ENCODE results near the gene CCDC43. TPM values are rescaled to one million over a fixed set of nuclear protein-coding genes. Genes with fewer than 3 reads are reported as not detected.
"Not testable (repeated sequence)": the region's sequence is repeated elsewhere in the genome, so short reads cannot be mapped to it uniquely, and the experiment has no call there.

Gene CCDC43
- total RNA-seq, 4 donors from 2014 or later = 9.1 to 18.4 (median 14.4) TPM

GRCh38 chr17:44636562-44636961 lies 53.0 kb downstream of the CCDC43 start:
- TF ChIP-seq CTCF (IDR thresholded peaks at IDR 0.05) (peak in 5 of 6 experiments; percentile 23 to 55 (median 40)), POLR2A (IDR thresholded peaks at IDR 0.05) (no peak)
- no peaks in the 10 kb centered on the region for H3K4me1 ChIP-seq
- H3K36me3 ChIP-seq = no peaks in the 10 kb centered on the region
- no peaks in the 10 kb centered on the region for H3K9me3 ChIP-seq
- no peaks in the 10 kb centered on the region for H3K27me3 ChIP-seq
- H3K4me3 ChIP-seq = no peak overlapping the region
- no peak overlapping the region for H3K27ac ChIP-seq
- DNase-seq = no peak

DNA sequence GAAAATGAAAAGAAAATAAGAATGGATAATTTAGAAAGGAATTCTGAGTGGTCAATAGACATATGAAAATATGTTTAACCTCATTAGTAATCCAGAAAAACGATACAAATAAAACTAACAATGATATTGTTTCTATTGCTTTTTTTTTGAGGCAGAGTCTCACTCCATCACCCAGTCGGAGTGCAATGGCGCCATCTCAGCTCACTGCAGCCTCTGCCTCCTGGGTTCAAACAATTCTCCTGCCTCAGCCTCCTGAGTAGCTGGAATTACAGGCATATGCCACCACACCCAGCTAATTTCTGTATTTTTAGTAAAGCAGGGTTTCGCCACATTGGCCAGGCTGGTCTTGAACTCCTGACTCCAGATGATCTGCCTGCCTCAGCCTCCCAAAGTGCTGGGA lies 55.2 kb downstream of the CCDC43 start:
- DNase-seq, H3K27me3 ChIP-seq, H3K27ac ChIP-seq: not testable (repeated sequence)

GRCh38 chr17:44633998-44634397 lies 55.6 kb downstream of the CCDC43 start:
- H3K27me3 ChIP-seq = no peaks in the 10 kb centered on the region
- no peaks in the 10 kb centered on the region for H3K9me3 ChIP-seq
- H3K4me3 ChIP-seq = no peak overlapping the region
- TF ChIP-seq CTCF (IDR thresholded peaks at IDR 0.05) (no peak), POLR2A (IDR thresholded peaks at IDR 0.05) (no peak)
- H3K4me1 ChIP-seq = no peaks in the 10 kb centered on the region
- H3K36me3 ChIP-seq = no peaks in the 10 kb centered on the region
- H3K27ac ChIP-seq = no peak overlapping the region
- DNase-seq = no peak

More for the DNA sequence above, 55.2 kb downstream of the CCDC43 start:
- not testable (repeated sequence) for H3K9me3 ChIP-seq, H3K4me3 ChIP-seq, H3K36me3 ChIP-seq, H3K4me1 ChIP-seq

DNA sequence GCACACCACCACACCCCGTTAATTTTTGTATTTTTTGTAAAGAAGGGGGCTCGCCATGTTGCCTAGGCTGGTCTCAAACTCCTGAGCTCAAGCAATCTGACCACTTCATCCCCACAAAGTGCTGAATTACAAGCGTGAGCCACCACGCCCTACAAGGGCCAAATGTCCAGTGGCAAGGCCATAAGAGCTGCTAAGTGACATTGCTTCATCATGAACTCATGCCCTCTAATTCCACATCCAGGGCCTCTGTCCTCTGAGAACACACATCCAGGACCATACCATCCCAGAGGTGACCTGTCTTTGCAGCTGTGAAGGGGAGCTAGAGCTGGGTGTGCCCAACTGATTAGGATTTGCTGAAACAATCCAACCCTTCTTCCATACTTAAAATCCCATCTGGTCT lies 58.9 kb downstream of the CCDC43 start:
- Histone ChIP-seq H3K36me3 (no peaks in the 10 kb centered on the region), H3K4me1 (no peaks in the 10 kb centered on the region), H3K27me3 (no peaks in the 10 kb centered on the region), H3K27ac (no peak overlapping the region), H3K4me3 (no peak overlapping the region), H3K9me3 (no peaks in the 10 kb centered on the region)
- no peak for DNase-seq
- TF ChIP-seq POLR2A (IDR thresholded peaks at IDR 0.05) (no peak), CTCF (IDR thresholded peaks at IDR 0.05) (no peak)

- Histone ChIP-seq H3K4me1 (no peaks in the 10 kb centered on the region), H3K27ac (no peak overlapping the region), H3K36me3 (no peaks in the 10 kb centered on the region), H3K27me3 (no peaks in the 10 kb centered on the region), H3K4me3 (no peak overlapping the region), H3K9me3 (no peaks in the 10 kb centered on the region)
- DNase-seq = no peak
- no peak for TF ChIP-seq POLR2A (IDR thresholded peaks at IDR 0.05)
- no peak for TF ChIP-seq CTCF (IDR thresholded peaks at IDR 0.05)
Measured at GRCh38 chr17:44629314-44629713, 60.3 kb downstream of the CCDC43 start.

- TF ChIP-seq POLR2A (IDR thresholded peaks at IDR 0.05) = no peak
- TF ChIP-seq CTCF (IDR thresholded peaks at IDR 0.05) = no peak
- no peaks in the 10 kb centered on the region for H3K9me3 ChIP-seq
- peak in 2 of 3 donors; percentile 45 to 53 for DNase-seq
- no peaks in the 10 kb centered on the region for H3K4me1 ChIP-seq
- H3K27me3 ChIP-seq = no peaks in the 10 kb centered on the region
- no peaks in the 10 kb centered on the region for H3K36me3 ChIP-seq
- peak overlapping the region in 2 of 4 donors; percentile 12 to 58 for H3K27ac ChIP-seq
- H3K4me3 ChIP-seq = peak overlapping the region in 1 of 4 donors; percentile 24
Measured at GRCh38 chr17:44628243-44629188, 61.1 kb downstream of the CCDC43 start.
